Stimulated activated naive CD8-positive, alpha-beta T cell treated with anti-CD3 and anti-CD28 coated beads, Interleukin-15, Interleukin-2, amounts not matched to agents 100 ng/mL and 50 ng/mL, for 24 hours (primary cell): ENCODE results near the gene C12orf75.

Experiments
- H3K27ac Mint-ChIP-seq: one replicate; pipeline ENCODE4 v1.8.0; 2021; ENCODE audit warnings: mild to moderate bottlenecking, mixed read lengths
- H3K27me3 Mint-ChIP-seq: one replicate; pipeline ENCODE4 v1.8.0; 2021; ENCODE audit warnings: mixed read lengths
- H3K36me3 Mint-ChIP-seq: one replicate; pipeline ENCODE4 v1.8.0; 2021; ENCODE audit warnings: low read depth, mixed read lengths
- H3K4me1 Mint-ChIP-seq: one replicate; pipeline ENCODE4 v1.8.0; 2021; ENCODE audit warnings: low read depth, mixed read lengths
- H3K4me3 Mint-ChIP-seq: one replicate; pipeline ENCODE4 v1.8.0; 2021; ENCODE audit warnings: mild to moderate bottlenecking, mixed read lengths
- H3K9me3 Mint-ChIP-seq: one replicate; pipeline ENCODE4 v1.8.0; 2021; ENCODE audit warnings: mixed read lengths

The C12orf75 gene

GRCh38 chr12:105419606-105420005 lies 89.1 kb downstream of the C12orf75 start:
- Mint-ChIP-seq H3K27ac (no peak overlapping the region), H3K36me3 (no peaks in the 10 kb centered on the region), H3K9me3 (no peaks in the 10 kb centered on the region), H3K4me3 (no peak overlapping the region), H3K27me3 (no peaks in the 10 kb centered on the region), H3K4me1 (peaks cover 12% of the 10 kb centered on the region)

- no peaks in the 10 kb centered on the region for H3K36me3 Mint-ChIP-seq
- H3K4me1 Mint-ChIP-seq = peaks cover 12% of the 10 kb centered on the region
- no peak overlapping the region for H3K27ac Mint-ChIP-seq
- H3K27me3 Mint-ChIP-seq = peaks cover 1% of the 10 kb centered on the region
- H3K4me3 Mint-ChIP-seq = no peak overlapping the region
- no peaks in the 10 kb centered on the region for H3K9me3 Mint-ChIP-seq
Measured at GRCh38 chr12:105420046-105420445, 89.6 kb downstream of the C12orf75 start.

- peaks cover 12% of the 10 kb centered on the region for H3K4me1 Mint-ChIP-seq
- H3K36me3 Mint-ChIP-seq = no peaks in the 10 kb centered on the region
- H3K9me3 Mint-ChIP-seq = no peaks in the 10 kb centered on the region
- H3K27ac Mint-ChIP-seq = no peak overlapping the region
- H3K27me3 Mint-ChIP-seq = peaks cover 5% of the 10 kb centered on the region
- H3K4me3 Mint-ChIP-seq = no peak overlapping the region
Measured at GRCh38 chr12:105420659-105421240, 90.3 kb downstream of the C12orf75 start.
